H9 (cell line): ENCODE measurements around the gene FAM174A. TPM values are rescaled to one million over a fixed set of nuclear protein-coding genes. Genes with fewer than 3 reads are reported as not detected.

Experiments used
- DNase-seq: peaks from one replicate; pipeline ENCODE4 v3.0.0-alpha.2; 2017
- H2AFZ ChIP-seq: one replicate; pipeline ENCODE4 v1.6.1; 2013; ENCODE audit warnings: mild to moderate bottlenecking, low read length, control low read depth, moderate library complexity
- H2AK5ac ChIP-seq: 2 replicates; pipeline ENCODE4 v1.6.1; 2013; ENCODE audit warnings: low read length, control low read depth, mixed read lengths; ENCODE audit not compliant: insufficient read length
- H2BK120ac ChIP-seq: one replicate; pipeline ENCODE4 v1.6.1; 2013; ENCODE audit warnings: low read depth, mild to moderate bottlenecking, low read length, control low read depth, inconsistent platforms; ENCODE audit not compliant: poor library complexity, severe bottlenecking
- H2BK12ac ChIP-seq: 2 replicates; pipeline ENCODE4 v1.6.1; 2013; ENCODE audit warnings: low read length, control low read depth, mixed read lengths, low read depth; ENCODE audit not compliant: insufficient read length
- H2BK15ac ChIP-seq: 2 replicates; pipeline ENCODE4 v1.6.1; 2013; ENCODE audit warnings: low read depth, low read length, control low read depth
- H2BK20ac ChIP-seq: one replicate; pipeline ENCODE4 v1.6.1; 2013; ENCODE audit warnings: low read depth, mild to moderate bottlenecking, low read length, control low read depth, inconsistent platforms; ENCODE audit not compliant: poor library complexity, severe bottlenecking
- H2BK5ac ChIP-seq: 2 replicates; pipeline ENCODE4 v1.6.1; 2013; ENCODE audit warnings: low read length, control low read depth, mixed read lengths; ENCODE audit not compliant: insufficient read length
- H3K14ac ChIP-seq: 2 replicates; pipeline ENCODE4 v1.6.1; 2013; ENCODE audit warnings: low read length, control low read depth; ENCODE audit not compliant: insufficient read depth
- H3K18ac ChIP-seq: 2 replicates; pipeline ENCODE4 v1.6.1; 2013; ENCODE audit warnings: low read depth, mild to moderate bottlenecking, mixed read lengths, low read length, control low read depth; ENCODE audit not compliant: insufficient read length
- H3K23ac ChIP-seq: 2 replicates; pipeline ENCODE4 v1.6.1; 2013; ENCODE audit warnings: low read length, control low read depth, mixed read lengths, low read depth; ENCODE audit not compliant: insufficient read length
- H3K23me2 ChIP-seq: 2 replicates; pipeline ENCODE4 v1.6.1; 2013; ENCODE audit warnings: low read depth, mild to moderate bottlenecking, mixed read lengths, low read length, control low read depth; ENCODE audit not compliant: insufficient read length, poor library complexity, severe bottlenecking
- H3K27ac ChIP-seq: 2 replicates; pipeline ENCODE4 v1.5.1; 2013; ENCODE audit warnings: low read length, control low read depth, mixed read lengths, low read depth; ENCODE audit not compliant: insufficient read length
- H3K27me3 ChIP-seq: 2 replicates; pipeline ENCODE4 v1.6.1; 2013; ENCODE audit warnings: low read length, control low read depth, inconsistent platforms; ENCODE audit not compliant: insufficient read depth
- H3K4ac ChIP-seq: 2 replicates; pipeline ENCODE4 v1.6.1; 2013; ENCODE audit warnings: low read depth, mild to moderate bottlenecking, control low read depth, inconsistent platforms, low read length, moderate library complexity
- H3K4me1 ChIP-seq: 2 replicates; pipeline ENCODE4 v1.6.1; 2013; ENCODE audit warnings: low read length, control low read depth, inconsistent platforms; ENCODE audit not compliant: insufficient read depth
- H3K4me2 ChIP-seq: 2 replicates; pipeline ENCODE4 v1.6.1; 2013; ENCODE audit warnings: low read length, control low read depth, mixed read lengths; ENCODE audit not compliant: insufficient read length, insufficient read depth
- H3K56ac ChIP-seq: 2 replicates; pipeline ENCODE4 v1.6.1; 2013; ENCODE audit warnings: low read depth, mild to moderate bottlenecking, mixed read lengths, low read length, control low read depth; ENCODE audit not compliant: insufficient read length
- H3K79me1 ChIP-seq: 2 replicates; pipeline ENCODE4 v1.6.1; 2013; ENCODE audit warnings: low read depth, mild to moderate bottlenecking, moderate library complexity, low read length, control low read depth, inconsistent platforms; ENCODE audit not compliant: insufficient read depth, poor library complexity, severe bottlenecking
- H3K79me2 ChIP-seq: 2 replicates; pipeline ENCODE4 v1.6.1; 2013; ENCODE audit warnings: low read length, control low read depth, inconsistent platforms; ENCODE audit not compliant: insufficient read depth
- H3K9ac ChIP-seq: 2 replicates; pipeline ENCODE4 v1.6.1; 2013; ENCODE audit warnings: low read length, control low read depth, mixed read lengths; ENCODE audit not compliant: insufficient read length; ENCODE audit errors: extremely low read depth
- H3K9me3 ChIP-seq: one replicate; pipeline ENCODE4 v1.6.1; 2013; ENCODE audit warnings: low read depth, low read length, inconsistent platforms; ENCODE audit not compliant: control insufficient read depth
- H3T11ph ChIP-seq: one replicate; pipeline ENCODE4 v1.6.1; 2013; ENCODE audit warnings: mild to moderate bottlenecking, low read length, control low read depth, inconsistent platforms
- H4K20me1 ChIP-seq: one replicate; pipeline ENCODE4 v1.6.1; 2013; ENCODE audit not compliant: control insufficient read depth, insufficient read length, insufficient read depth
- H4K5ac ChIP-seq: 2 replicates; pipeline ENCODE4 v1.6.1; 2013; ENCODE audit warnings: low read depth, mild to moderate bottlenecking, mixed read lengths, low read length, control low read depth; ENCODE audit not compliant: insufficient read length
- H4K8ac ChIP-seq: replicated peaks from 2 replicates; pipeline ENCODE4 v1.6.1; 2013; ENCODE audit warnings: low read length, control low read depth, mixed read lengths, low read depth; ENCODE audit not compliant: insufficient read length
- H4K91ac ChIP-seq: 2 replicates; pipeline ENCODE4 v1.6.1; 2013; ENCODE audit warnings: low read depth, mild to moderate bottlenecking, moderate library complexity, mixed read lengths, low read length, control low read depth; ENCODE audit not compliant: insufficient read length
- H3K27ac Mint-ChIP-seq, 3 experiments: 2 replicates in 2 of 3; 3 replicates in 1 of 3; pipeline ENCODE4 v1.8.0; 2020 to 2021; ENCODE audit warnings: mixed read lengths in 3 of 3, mild to moderate bottlenecking in 1 of 3, moderate library complexity in 1 of 3
- H3K27me3 Mint-ChIP-seq: 2 replicates; pipeline ENCODE4 v1.8.0; 2021; ENCODE audit warnings: low read depth, mild to moderate bottlenecking, moderate library complexity, mixed read lengths
- H3K36me3 Mint-ChIP-seq, 3 experiments: 2 replicates in 2 of 3; 3 replicates in 1 of 3; pipeline ENCODE4 v1.8.0; 2020 to 2021; ENCODE audit warnings: low read depth in 3 of 3, mixed read lengths in 3 of 3; ENCODE audit not compliant: insufficient read depth in 1 of 3
- H3K4me1 Mint-ChIP-seq, 2 experiments: 2 replicates each; pipeline ENCODE4 v1.8.0; 2020; ENCODE audit warnings: mixed read lengths in 2 of 2
- H3K4me3 Mint-ChIP-seq, 2 experiments: 2 replicates in 1 of 2; 3 replicates in 1 of 2; pipeline ENCODE4 v1.8.0; 2020 to 2021; ENCODE audit warnings: mild to moderate bottlenecking in 2 of 2, mixed read lengths in 2 of 2, moderate library complexity in 1 of 2
- H3K9me3 Mint-ChIP-seq, 2 experiments: 2 replicates in 1 of 2; 3 replicates in 1 of 2; pipeline ENCODE4 v1.8.0; 2020; ENCODE audit warnings: mild to moderate bottlenecking in 2 of 2, mixed read lengths in 2 of 2, moderate library complexity in 1 of 2
- WGBS: extraction: QIAGEN DNeasy Blood & Tissue Kit; methylation state at CpG from one replicate; pipeline ENCODE4 v1.1.7; 2013; ENCODE audit warnings: missing lambda C conversion rate, low lambda C conversion rate, mixed read lengths; ENCODE audit not compliant: insufficient read length; ENCODE audit errors: extremely low coverage; 5-methylcytosine and 5-hydroxymethylcytosine counted together
- total RNA-seq: library from RNA; stranded (reverse); gene quantifications from 2 replicates; pipeline ENCODE4 v1.2.1, GENCODE V29; 2021
- TF ChIP-seq, protein P1 (sequence below): fragments of 200-600 bp; sonication (generic); conservative IDR thresholded peaks from 3 replicates; pipeline ENCODE4 v1.8.0; 2021; ENCODE audit warnings: antibody characterized with exemption, mild to moderate bottlenecking

FAM174A gene
- total RNA-seq, 1 experiment from 2014 or later: 4.3 TPM

DNA sequence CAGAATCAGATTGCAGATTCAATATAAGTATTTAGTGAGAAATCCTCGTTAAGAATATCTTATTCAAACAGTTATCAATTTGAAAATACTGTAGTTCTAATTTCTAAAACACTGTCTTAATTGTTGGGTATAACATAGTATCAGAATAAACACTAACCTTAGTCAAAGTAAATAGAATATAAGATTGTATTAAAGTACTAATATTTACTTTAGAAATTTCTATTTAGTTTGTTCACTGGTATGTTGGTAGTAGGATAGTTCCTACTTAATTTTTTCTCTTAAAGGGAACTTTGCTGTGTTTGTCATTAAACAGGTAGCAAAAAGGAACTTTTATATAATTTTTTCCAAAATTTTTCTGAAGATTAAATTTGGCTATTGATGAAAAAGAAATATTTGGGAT, 42.3 kb downstream of the FAM174A start:
- no CpG with 5 or more reads among the region's 1 CpG for WGBS
- Histone ChIP-seq H2BK12ac (no peak overlapping the region), H3K4me2 (no peak overlapping the region), H2BK120ac (no peak overlapping the region), H2AFZ (no peak overlapping the region), H2AK5ac (no peak overlapping the region), H2BK20ac (no peak overlapping the region), H3K56ac (no peak overlapping the region), H4K91ac (no peak overlapping the region), H3K18ac (no peak overlapping the region), H3K9me3 (no peaks in the 10 kb centered on the region), H2BK5ac (no peak overlapping the region), H4K5ac (no peak overlapping the region), H3K23me2 (no peaks in the 10 kb centered on the region), H4K20me1 (no peaks in the 10 kb centered on the region), H3K9ac (no peak overlapping the region), H3T11ph (no peak overlapping the region), H3K79me2 (no peaks in the 10 kb centered on the region), H3K23ac (no peak overlapping the region), H3K4me1 (no peaks in the 10 kb centered on the region), H3K4ac (no peak overlapping the region), H2BK15ac (no peak overlapping the region), H3K79me1 (no peaks in the 10 kb centered on the region), H3K27me3 (no peaks in the 10 kb centered on the region), H4K8ac (no peak overlapping the region), H3K27ac (no peak overlapping the region), H3K14ac (no peak overlapping the region)
- TF ChIP-seq, protein P1, sequence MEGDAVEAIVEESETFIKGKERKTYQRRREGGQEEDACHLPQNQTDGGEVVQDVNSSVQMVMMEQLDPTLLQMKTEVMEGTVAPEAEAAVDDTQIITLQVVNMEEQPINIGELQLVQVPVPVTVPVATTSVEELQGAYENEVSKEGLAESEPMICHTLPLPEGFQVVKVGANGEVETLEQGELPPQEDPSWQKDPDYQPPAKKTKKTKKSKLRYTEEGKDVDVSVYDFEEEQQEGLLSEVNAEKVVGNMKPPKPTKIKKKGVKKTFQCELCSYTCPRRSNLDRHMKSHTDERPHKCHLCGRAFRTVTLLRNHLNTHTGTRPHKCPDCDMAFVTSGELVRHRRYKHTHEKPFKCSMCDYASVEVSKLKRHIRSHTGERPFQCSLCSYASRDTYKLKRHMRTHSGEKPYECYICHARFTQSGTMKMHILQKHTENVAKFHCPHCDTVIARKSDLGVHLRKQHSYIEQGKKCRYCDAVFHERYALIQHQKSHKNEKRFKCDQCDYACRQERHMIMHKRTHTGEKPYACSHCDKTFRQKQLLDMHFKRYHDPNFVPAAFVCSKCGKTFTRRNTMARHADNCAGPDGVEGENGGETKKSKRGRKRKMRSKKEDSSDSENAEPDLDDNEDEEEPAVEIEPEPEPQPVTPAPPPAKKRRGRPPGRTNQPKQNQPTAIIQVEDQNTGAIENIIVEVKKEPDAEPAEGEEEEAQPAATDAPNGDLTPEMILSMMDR: no peak
- Mint-ChIP-seq H3K27ac (no peak overlapping the region), H3K27me3 (no peaks in the 10 kb centered on the region), H3K4me3 (no peak overlapping the region), H3K9me3 (no peaks in the 10 kb centered on the region), H3K36me3 (peaks cover 0 to 3% (median 0%) of the 10 kb centered on the region in 3 experiments; a peak in 1 of 7 replicates), H3K4me1 (no peaks in the 10 kb centered on the region)
- no peak for DNase-seq
